GM13977 (cell line): ENCODE data around the gene LIMA1.

Experiments
- DNase-seq: peaks from one replicate; pipeline ENCODE4 v3.0.0; 2012; ENCODE audit warnings: low spot score
- in situ Hi-C: fragments of 300-500 bp; cut with MboI; formaldehyde crosslinking; loops from one replicate; pipeline ENCODE4 v1.12.0; 2022; ENCODE audit warnings: low sequenced_read_pairs, low pct_unique_long_range_greater_than_20kb, mixed read lengths, inconsistent platforms; ENCODE audit not compliant: unreplicated experiment
- TF ChIP-seq, protein P1 (sequence below): IDR thresholded peaks from 2 replicates; pipeline ENCODE4 v1.5.1; 2012; ENCODE audit warnings: mild to moderate bottlenecking, control low read depth; ENCODE audit not compliant: insufficient read depth; ENCODE audit errors: extremely low read depth, missing control alignments

LIMA1 gene

DNA sequence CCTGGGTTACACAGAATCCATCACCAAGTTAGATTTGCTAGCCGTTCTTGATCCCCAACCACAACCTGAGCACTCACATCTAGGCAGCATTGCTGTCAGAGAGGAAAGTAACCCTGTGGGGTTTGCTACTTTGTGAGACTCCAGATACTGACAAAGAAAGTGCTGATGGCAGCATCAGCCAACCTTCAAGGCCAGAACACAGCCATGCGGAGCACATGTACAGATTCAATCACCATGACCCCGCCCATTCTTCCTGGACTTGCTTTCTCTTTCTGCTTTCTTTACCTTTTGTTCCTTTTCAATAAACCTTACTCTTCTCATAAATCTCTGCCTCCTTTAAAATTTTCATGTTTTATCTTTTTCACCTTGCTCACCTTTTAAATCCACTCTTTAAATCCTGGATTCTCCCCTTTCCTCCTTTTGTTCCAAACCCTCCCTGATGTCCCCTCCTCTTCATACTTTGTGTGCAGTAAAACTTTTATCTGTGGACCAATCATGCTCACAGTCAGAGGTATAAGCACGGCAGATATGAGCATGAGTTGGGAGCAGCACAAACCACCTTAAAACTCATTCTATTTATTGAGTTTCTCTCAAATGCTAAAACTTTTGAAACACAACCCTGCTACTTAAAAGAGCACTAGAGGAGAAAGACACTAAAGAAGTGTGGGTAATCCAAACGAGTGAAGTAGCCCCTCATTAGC is 94.3 kb downstream of the LIMA1 start:
- in situ Hi-C loops: no loop called here
- peak; percentile 26 for DNase-seq
- TF ChIP-seq, protein P1, sequence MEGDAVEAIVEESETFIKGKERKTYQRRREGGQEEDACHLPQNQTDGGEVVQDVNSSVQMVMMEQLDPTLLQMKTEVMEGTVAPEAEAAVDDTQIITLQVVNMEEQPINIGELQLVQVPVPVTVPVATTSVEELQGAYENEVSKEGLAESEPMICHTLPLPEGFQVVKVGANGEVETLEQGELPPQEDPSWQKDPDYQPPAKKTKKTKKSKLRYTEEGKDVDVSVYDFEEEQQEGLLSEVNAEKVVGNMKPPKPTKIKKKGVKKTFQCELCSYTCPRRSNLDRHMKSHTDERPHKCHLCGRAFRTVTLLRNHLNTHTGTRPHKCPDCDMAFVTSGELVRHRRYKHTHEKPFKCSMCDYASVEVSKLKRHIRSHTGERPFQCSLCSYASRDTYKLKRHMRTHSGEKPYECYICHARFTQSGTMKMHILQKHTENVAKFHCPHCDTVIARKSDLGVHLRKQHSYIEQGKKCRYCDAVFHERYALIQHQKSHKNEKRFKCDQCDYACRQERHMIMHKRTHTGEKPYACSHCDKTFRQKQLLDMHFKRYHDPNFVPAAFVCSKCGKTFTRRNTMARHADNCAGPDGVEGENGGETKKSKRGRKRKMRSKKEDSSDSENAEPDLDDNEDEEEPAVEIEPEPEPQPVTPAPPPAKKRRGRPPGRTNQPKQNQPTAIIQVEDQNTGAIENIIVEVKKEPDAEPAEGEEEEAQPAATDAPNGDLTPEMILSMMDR: no peak

DNA sequence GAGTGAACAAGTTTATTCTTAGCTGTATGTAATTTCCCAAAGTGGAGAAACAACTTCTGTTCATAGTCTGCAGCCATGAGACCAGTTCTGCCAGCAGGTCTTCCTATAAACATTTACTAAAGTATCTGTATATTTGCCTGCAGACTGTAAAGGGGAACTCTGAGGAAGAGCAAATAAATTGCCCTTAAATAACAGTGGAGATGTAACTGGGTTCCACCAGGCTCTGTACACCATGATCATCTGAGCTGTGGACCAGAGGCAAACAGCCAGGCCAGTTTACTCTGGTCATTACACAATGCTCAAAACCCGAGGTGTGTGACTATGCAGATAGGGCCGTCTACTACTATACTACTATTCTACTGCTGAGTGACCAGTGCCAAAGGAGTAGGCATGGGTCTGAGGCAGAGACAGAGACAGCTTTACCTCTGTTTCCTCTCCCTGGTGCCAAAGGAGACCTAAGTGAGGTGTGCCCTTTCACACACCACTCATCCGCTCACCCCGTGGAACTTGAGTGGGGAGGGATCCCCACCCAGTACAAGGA is 95.0 kb downstream of the LIMA1 start:
- DNase-seq: no peak
- in situ Hi-C loops: no loop called here
- TF ChIP-seq, protein P1: no peak

DNA sequence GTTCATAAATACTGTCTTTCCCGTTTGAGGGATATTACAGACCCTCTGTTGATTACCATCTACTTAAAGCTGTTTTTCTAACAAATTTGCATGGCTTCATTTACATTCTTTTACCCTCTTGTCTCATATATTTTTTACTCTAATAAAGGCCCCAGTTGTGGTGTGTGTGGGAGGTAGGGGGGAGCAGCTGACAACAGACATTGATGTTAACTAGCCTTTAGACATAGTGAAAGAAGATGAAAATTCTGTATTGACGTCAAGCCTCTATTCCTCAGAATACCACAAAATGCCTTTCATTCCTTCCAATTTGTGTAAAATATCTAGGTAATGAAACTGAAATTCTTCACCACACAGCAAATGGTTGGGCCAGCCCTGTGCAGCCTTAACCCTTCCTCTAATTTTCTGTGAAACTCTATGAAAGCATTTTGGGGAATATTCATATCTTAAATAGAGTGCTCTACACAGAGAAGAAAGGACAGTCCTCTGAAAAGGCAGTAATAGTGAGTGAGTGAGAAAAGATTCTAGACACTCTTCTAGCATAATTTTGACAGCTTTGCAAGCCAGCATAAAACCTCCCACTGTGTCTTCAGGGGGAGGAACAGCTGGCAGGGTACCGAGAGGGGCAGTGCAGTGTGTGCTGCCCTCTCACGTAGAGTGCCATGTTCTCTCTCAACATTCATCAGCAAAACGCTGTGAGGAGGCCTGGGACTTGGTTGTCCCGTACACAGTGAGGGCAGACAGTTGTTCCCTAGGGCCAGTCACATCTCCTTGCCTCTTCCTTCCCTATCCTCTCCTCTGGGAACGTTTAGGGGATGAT is 96.0 kb downstream of the LIMA1 start:
- in situ Hi-C loops: no loop called here
- TF ChIP-seq, protein P1: no peak
- DNase-seq: peak; percentile 50

DNA sequence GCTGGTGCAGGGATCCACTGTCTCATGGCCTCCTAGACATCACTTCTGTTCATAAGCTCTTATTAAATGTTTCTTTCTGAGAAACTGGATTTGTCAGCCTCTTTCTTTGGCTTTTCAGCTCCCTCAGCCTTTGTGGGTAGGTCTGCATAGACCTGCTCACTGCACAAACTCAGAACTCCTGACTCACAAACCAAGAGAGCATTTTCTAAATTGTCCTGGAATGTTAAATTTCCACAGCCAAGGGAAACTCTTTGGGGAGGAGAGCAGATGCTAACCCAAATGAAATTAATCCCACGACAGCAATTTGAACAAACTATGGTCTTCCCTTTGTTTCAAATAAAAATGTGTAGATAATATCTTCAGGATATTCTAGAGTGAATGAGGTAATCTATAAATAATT is 96.6 kb downstream of the LIMA1 start:
- DNase-seq: no peak
- in situ Hi-C loops: no loop called here
- TF ChIP-seq, protein P1: no peak

DNA sequence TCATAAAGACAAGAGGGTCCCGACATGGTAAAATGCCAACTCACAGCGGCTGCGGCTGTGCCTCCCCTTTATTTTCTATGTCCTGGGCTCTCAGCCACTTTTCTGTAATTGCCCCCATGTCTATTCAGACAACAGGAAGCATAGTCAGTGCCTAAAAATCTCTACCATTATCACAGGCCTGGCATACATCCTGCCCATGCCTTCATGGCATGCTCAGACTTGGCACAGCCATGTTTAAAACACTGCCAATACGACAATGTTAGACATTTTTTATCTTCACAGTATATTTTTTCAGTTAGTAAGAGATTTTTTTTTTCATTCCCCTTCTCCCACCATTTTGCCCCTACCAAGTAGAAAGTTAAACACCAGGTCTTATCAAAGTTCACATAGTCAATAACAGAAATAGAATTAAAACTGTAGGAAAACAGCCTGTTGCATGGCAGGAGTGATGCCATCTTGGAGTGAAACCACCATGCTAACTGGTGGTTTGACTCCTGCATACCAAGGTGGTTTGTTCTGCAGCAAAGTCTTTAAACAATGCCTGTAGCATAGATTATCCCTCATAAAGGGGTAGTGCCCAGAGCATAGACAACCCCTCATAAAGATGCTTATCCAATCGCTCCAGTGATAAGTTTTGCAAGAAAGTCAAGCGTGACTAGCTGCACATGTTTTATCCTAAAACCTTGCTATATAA is 97.2 kb downstream of the LIMA1 start:
- TF ChIP-seq, protein P1: no peak
- no peak for DNase-seq
- in situ Hi-C loops: no loop called here

DNA sequence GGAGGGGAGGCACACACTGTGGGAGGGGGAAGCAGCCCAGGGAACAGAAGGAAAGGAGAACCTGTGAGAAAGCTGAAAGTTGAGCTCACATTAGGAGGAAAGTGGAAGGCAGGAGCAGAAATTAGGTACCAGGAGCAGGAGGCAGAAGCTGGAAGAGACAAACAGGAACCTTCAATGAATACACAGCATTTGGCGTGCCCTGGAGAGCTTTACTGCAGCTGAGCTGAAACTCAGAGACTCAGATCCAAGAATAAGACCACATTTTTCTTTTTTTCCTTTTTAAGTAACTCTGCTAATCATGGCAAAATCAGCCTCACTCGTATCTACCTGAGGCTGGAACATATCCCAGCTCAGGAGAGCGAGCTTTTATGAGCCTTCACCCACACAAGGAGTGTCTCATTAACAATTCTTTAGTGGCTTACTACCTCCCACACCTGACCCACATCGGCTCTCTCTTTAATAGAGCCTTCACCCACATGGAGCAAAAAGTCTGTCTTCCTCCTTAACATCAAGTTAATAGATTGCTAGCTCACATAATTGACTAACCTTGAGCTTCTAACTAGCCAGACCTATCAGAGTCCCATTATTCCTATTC is 97.9 kb downstream of the LIMA1 start:
- no peak for DNase-seq
- in situ Hi-C loops: no loop called here

More for the DNA sequence above, 97.9 kb downstream of the LIMA1 start:
- TF ChIP-seq, protein P1: no peak
